Activated CD4-positive, alpha-beta T cell treated with anti-CD3 and anti-CD28 coated beads, Interleukin-2, amount 50 U/mL, for 24 hours (primary cell): ENCODE measurements around the gene CSNK1A1L.

ENCODE experiments used
- DNase-seq, 2 donors: peaks; one replicate each; pipeline ENCODE4 v3.0.0-alpha.2; 2020; ENCODE audit warnings: low read depth in 1 of 2, low spot score in 1 of 2

CSNK1A1L gene

DNA sequence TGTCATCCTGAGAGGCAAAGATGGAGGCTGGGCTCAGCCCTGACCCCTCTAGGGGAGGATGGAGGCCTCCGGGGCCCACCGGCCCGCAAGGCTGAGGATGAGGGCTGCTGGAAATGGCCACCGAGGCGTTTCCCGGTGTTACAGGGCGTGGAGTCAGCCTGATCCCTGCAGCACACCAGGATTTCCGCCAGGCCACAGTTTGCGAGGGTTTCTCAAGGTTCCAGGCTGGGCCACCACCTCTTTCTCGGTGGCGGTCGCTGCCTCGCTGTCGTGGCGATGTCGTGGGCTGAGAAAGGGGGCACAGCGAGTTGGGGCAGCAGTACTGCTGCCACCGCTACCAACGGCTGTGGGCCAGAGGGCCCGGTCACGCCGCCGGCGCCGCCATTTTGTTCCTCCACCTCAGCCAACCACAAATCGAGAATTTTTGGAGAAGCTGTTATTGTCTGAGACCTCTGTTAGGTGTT lies at the start of gene CSNK1A1L:
CSNK1A1L (minus strand) TSS at position 414 of the 464 bp plus-strand sequence; CDS start at position 6, 408 bp downstream.
- no peak for DNase-seq

GRCh38 chr13:37149380-37149779 lies 43.9 kb upstream of the CSNK1A1L start:
- no peak for DNase-seq

- no peak for DNase-seq
Measured at GRCh38 chr13:37148501-37148900, 43.0 kb upstream of the CSNK1A1L start.

GRCh38 chr13:37144661-37145060 lies 39.2 kb upstream of the CSNK1A1L start:
- no peak for DNase-seq

DNA sequence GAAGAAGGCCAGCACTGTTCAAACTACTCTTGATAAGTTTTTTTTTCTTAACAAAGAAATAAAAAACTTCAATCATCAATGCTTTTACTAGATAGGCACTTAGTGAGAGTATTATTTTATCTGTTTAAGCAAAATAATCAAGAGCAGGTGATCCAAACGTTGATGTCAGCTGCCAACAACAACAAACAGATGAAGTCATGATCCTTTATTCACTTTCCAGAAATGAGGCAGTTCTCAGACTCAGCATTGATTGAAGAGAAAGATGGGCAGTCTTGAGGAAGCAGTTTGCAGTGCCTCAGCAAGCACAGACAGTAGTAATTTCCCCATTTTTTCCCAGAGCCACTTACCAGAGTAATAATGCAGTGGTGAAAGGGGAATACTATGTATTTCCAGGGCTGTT lies 38.4 kb upstream of the CSNK1A1L start:
- no peak for DNase-seq

GRCh38 chr13:37142877-37143276 lies 37.4 kb upstream of the CSNK1A1L start:
- DNase-seq, result no peak

DNA sequence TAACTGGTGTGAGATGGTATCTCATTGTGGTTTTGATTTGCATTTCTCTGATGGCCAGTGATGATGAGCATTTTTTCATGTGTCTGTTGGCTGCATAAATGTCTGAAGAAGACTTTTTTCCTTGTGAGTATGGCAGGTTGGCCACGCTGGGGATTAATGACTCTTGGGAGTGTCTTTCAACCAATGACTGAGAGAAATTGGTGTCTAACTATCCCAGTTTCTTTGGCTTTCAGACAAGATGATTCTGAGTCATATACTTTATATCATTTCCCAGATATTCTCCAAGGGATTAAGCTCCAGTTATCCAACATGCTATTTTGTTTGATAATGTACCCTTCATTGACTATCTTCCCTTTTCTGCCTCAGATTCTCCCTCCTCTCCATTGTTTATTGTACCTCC lies 35.5 kb upstream of the CSNK1A1L start:
- no peak for DNase-seq

DNA sequence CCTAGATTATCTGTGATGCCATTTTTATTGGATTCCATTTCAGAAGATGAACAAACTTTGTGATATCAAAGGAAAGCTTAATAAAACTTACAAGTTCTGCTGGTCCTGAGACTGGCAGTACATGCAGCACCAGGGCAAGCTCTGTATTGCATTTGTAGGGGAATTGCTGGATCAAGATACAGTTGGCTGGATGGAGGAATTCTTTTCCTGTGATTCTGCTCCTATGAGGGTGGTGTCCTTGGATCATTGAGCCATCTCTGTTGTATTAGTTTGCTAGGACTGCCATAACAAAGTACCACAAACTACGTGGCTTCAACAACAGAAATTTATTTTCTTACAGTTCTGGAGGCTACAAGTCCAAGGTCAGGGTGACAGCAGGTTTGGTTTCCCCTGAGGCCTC lies 33.9 kb upstream of the CSNK1A1L start:
- DNase-seq, result no peak

- DNase-seq, result no peak
Measured at GRCh38 chr13:37138926-37139325, 33.5 kb upstream of the CSNK1A1L start.

DNA sequence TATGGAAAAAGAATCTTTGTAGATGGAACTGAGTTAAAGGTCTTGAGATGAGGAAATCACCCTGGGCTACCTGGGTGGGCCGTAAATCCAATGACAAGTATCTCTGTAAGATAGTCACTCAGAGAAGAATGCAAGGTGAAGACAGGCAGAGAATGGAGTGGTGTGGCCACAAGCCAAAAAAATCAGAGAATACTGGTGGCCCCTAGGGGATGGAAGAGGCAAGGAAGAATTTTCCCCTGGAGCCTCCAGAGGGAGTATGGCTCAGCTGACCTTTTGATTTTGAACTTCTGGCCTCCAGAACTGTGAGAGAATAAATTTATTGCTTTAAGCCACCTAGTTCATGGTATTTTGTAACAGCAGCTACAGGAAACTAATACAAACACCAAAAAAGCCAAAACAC lies 32.7 kb upstream of the CSNK1A1L start:
- DNase-seq, result no peak

DNA sequence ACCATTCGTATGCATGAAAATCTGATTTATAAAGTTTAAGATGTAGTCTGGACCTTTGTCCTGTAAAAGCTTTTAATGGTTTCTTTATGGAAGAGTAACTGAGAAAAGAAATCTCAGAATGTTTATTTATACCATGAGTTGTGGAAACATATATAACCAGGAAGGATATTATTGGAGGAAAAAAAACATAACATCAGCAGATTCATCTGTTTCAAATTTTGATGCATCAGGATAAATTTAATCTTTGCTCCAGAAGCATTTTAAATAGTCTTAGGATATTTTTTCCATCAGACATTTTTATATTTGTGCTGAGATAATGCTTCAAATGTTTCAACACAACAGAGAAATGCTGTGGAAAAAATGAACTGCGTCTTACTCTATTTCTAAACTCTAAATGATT lies 31.2 kb upstream of the CSNK1A1L start:
- DNase-seq, result no peak

DNA sequence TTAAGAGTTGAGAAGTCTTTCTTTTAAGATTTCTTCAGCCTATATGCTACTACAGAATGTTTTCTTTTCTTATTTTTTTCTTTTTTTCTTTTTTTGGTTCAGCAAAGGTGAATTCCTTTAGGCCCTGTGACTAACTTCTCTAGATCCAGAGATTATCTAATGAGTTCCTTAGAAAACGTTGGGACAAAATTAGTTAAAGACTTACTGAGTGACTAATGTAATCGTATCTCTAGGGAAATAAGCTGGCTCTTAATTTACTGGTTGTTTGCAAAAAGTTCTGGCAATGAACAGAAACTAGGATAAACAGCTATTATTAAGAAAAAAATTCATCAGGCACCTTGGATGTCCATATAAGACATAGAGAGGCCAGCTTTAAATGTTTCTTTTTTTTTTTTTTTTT lies 30.7 kb upstream of the CSNK1A1L start:
- DNase-seq, result no peak

DNA sequence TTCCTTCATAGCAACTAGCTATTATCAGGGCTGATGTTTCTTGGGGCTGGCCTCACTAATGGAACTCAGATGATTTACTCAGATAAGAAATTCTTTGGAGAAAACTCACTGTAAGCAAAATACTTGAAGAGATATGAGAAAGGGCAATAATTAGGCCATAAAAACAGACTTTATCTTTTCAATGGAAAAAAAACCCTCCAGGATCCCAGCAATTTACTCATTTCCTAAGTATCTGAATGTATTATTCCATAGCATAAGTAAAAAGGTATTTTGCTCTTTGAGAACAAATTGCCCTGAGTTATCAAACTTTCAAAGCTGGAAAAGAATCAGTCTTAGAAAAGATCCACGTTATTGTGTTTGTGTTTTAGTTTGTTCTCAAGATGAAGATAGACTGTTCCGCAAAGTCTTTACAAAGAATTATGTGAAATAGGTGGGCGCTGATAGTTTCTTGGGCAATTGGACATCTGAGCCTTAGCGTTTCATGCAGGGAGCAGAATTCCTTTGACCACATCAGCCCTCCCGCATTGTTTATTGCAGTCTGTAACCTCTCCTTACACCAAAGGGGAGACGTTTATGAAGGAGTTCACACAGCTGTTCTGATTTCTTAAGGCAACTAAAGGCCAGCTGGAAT lies 29.1 kb upstream of the CSNK1A1L start:
- no peak for DNase-seq

GRCh38 chr13:37132211-37132610 lies 26.7 kb upstream of the CSNK1A1L start:
- no peak for DNase-seq

DNA sequence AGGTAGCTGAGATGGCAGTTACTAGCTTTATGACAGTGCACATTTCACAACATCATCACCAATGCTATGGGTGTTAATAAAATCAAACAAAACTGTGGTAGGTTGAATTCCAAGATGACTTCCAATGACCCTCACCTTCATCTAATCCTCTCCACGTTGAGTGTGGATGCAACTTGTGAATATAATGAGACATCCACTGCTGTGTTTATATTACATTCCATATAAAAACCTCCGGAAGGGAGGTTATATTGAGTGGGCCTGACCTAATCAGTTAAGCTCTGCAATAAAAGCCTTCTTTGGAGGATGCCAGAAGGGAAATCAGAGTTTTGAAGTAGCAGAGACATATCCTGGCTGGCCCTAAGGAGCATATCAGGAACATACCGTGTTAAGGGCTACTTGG lies 25.6 kb upstream of the CSNK1A1L start:
- no peak for DNase-seq

DNA sequence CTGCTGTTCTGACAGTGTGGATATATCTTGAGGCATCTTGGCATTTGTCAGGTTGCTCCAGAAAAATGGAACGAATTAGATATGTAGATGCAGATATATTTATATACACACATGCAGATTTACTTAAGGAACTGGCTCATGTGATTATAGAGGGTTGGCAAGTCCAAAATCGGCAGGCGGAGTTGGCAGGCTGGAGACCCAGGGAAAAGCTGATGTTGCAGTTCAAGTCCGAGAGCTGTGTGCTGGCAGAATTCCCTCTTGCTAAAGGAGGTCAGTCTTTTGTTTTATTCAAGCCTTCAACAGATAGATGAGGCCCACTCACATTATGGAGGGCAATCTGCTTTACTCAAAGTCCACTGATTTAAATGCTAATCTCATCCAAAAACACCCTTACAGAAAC lies 24.4 kb upstream of the CSNK1A1L start:
- no peak for DNase-seq

- DNase-seq, result no peak
Measured at GRCh38 chr13:37127691-37128241, 22.3 kb upstream of the CSNK1A1L start.

GRCh38 chr13:37123337-37123736 lies 17.9 kb upstream of the CSNK1A1L start:
- DNase-seq, result no peak

- no peak for DNase-seq
Measured at GRCh38 chr13:37118016-37118415, 12.6 kb upstream of the CSNK1A1L start.

DNA sequence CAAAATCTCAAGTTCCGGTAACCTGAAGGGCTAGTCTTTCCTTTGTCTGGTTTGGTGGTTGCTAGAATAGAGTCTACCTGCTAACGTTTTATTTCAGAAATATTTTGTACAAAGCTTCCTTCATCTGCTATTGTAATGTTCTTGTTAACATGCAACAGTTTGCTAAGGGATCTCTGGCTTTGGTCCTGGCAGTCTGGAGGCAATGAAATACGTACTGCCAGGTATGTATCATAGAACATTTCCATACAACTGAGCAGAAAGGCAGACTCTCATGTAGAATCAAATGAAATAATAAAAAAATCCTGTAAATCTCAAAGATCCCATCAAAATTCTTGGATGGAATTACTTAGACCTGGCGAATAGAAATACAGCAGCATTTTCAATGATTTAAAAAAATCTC lies 8.8 kb upstream of the CSNK1A1L start:
- DNase-seq, result no peak

- no peak for DNase-seq
Measured at GRCh38 chr13:37113534-37113933, 8.1 kb upstream of the CSNK1A1L start.

- DNase-seq, result no peak
Measured at GRCh38 chr13:37109051-37109678, 3.7 kb upstream of the CSNK1A1L start.

GRCh38 chr13:37107868-37108267 lies 2.4 kb upstream of the CSNK1A1L start:
- no peak for DNase-seq
